Spleen (tissue), 11 donors: ENCODE data around the gene PDGFA. TPM values are rescaled to one million over a fixed set of nuclear protein-coding genes. Genes with fewer than 3 reads are reported as not detected.

Experiments
- DNase-seq: peaks from one replicate; pipeline ENCODE4 v3.0.0-alpha.2; 2020
- H3K27ac ChIP-seq, 8 donors: fragments of 200-600 bp; sonication (generic) in 7 of 8; 1 replicate in 4 of 8; 2 replicates in 4 of 8; pipeline versions ENCODE4 v1.5.0 to v1.8.0; 2016 to 2021; ENCODE audit warnings: inconsistent platforms in 4 of 8, mild to moderate bottlenecking in 4 of 8, moderate library complexity in 1 of 8
- H3K27me3 ChIP-seq, 7 donors: fragments of 200-600 bp; sonication (generic) in 6 of 7; replicated peaks in 1 of 7; 1 replicate in 4 of 7; 2 replicates in 3 of 7; pipeline versions ENCODE4 v1.5.0 to v1.8.0; 2016 to 2021; ENCODE audit warnings: inconsistent platforms in 3 of 7, mild to moderate bottlenecking in 1 of 7
- H3K36me3 ChIP-seq, 6 donors: fragments of 200-600 bp; sonication (generic) in 5 of 6; 1 replicate in 4 of 6; 2 replicates in 2 of 6; pipeline versions ENCODE4 v1.5.0 to v1.8.0; 2016 to 2021; ENCODE audit warnings: inconsistent platforms in 2 of 6
- H3K4me1 ChIP-seq, 6 donors: fragments of 200-600 bp; sonication (generic) in 5 of 6; 1 replicate in 3 of 6; 2 replicates in 3 of 6; pipeline versions ENCODE4 v1.5.0 to v1.8.0; 2016 to 2021; ENCODE audit warnings: inconsistent platforms in 3 of 6
- H3K4me3 ChIP-seq, 8 donors: fragments of 200-600 bp; sonication (generic) in 7 of 8; 1 replicate in 4 of 8; 2 replicates in 4 of 8; pipeline versions ENCODE4 v1.5.0 to v1.8.0; 2016 to 2021; ENCODE audit warnings: inconsistent platforms in 4 of 8, mild to moderate bottlenecking in 4 of 8, moderate library complexity in 2 of 8
- H3K9me3 ChIP-seq, 8 donors: fragments of 200-600 bp; sonication (generic) in 7 of 8; 1 replicate in 4 of 8; 2 replicates in 4 of 8; pipeline versions ENCODE4 v1.5.0 to v1.8.0; 2016 to 2021; ENCODE audit warnings: inconsistent platforms in 4 of 8
- POLR2A ChIP-seq, 3 donors: fragments of 450-650 bp; IDR thresholded peaks; one replicate each; pipeline ENCODE4 v1.5.1; 2017; ENCODE audit warnings: antibody characterized with exemption in 3 of 3, mild to moderate bottlenecking in 1 of 3
- POLR2AphosphoS5 ChIP-seq, 3 donors: sonication (generic); formaldehyde crosslinking; IDR thresholded peaks; one replicate each; pipeline ENCODE4 v1.5.1; 2017; ENCODE audit warnings: antibody characterized with exemption in 3 of 3
- WGBS, 5 donors: extraction: QIAGEN DNeasy Blood & Tissue Kit in 3 of 5; methylation state at CpG; one replicate each; pipeline versions ENCODE4 v1.1.5 to v1.1.7; 2013 to 2018; 5-methylcytosine and 5-hydroxymethylcytosine counted together
- intact Hi-C: fragments of 100-400 bp; cut with DNase I; formaldehyde crosslinking; loops from one replicate; pipeline ENCODE4 v1.15.0; 2023; ENCODE audit warnings: low total_unique reads
- polyA plus RNA-seq, 3 donors: library from polyadenylated mRNA; stranded (reverse); fragments of 200-250 nt; gene quantifications; one replicate each; pipeline ENCODE4 v1.2.1, GENCODE V29; 2013
- total RNA-seq, 7 donors: library from RNA; depleted of rRNA in 3 of 7; stranded (reverse); fragments of >200 nt in 3 of 7; fragmentation: NEBNext Ultra II Directional in 4 of 7; extraction: Animal tissue kit (Norgen Biotek cat#: 25700) in 4 of 7; gene quantifications; one replicate each; pipeline versions ENCODE4 v1.1.0 to v1.2.1, GENCODE V29; 2016 to 2021
- TF ChIP-seq, protein P1 (sequence below), 11 experiments: fragments of 200-600 bp in 7 of 11; fragments of 450-650 bp in 4 of 11; sonication (generic) in 4 of 11; IDR thresholded peaks in 8 of 11; conservative IDR thresholded peaks in 3 of 11; 1 replicate in 7 of 11; 2 replicates in 4 of 11; pipeline versions ENCODE4 v1.4.0 to v1.8.0; 2016 to 2021; ENCODE audit warnings: antibody characterized with exemption in 11 of 11, inconsistent platforms in 4 of 11, mild to moderate bottlenecking in 1 of 11
- donor health status: healthy with polysubstance abuse.
- donor health status: DM: no; HTN: no; CAD: no; lungs with moderate emphysema.
- donor health status: DM: no; HTN: no; CAD: no.
- donor health status: Bipolar disorder and iron deficiency.
- donor health status: healthy.
- donor health status: DM: no; HTN: no; CAD: no.
- donor health status: DM: yes; HTN: yes; CAD: no.

Gene PDGFA
- total and polyA plus RNA-seq, 10 donors, result 6.1 to 49.5 (median 19.9) TPM

- peak; percentile 41 for DNase-seq
These were observed 28.2 kb downstream of the PDGFA start for GRCh38 chr7:491292-491957.

DNA sequence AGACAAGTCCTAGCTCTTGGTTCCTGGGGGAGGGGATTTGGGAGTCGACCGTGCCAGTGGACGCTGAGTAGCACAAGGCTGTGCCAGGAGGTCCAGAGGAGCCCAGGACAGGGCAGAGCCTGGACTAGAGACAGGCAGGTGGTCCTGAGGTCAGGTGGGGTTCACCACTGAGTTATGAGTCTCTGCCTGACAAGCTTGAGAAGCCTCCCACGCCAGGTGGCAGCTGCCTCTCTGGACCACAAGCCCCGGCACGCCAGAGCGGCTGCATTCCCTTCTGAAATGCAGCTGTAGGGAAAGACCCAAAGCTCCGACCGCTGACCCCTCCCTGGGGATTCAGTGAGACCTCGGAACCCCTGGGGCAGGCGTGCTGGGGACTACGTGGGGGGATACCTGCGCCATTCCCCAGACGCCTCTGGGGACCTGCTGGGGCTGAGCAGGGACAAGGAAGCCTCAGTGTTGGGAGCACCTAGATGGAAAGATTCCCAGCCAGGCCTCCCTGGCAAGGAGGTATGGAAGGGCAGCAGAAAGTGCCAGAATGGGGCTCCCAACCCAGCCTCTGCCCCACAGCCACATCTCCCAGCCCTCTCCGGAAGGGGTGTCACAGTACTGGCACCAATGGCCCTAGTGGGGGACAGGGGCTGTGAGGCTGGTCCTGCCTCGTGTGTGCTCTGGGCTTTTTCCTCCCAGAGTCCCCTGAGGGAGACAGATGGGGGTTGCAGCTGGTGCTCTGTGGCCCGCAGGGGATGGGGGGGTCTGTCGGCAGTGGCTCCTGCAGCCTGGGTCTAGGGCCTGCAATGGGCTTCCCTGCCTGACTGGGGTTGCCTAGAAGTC, 29.0 kb downstream of the PDGFA start:
- Histone ChIP-seq H3K27ac (no peak overlapping the region), H3K4me3 (no peak overlapping the region), H3K27me3 (peaks cover 0 to 8% (median 0%) of the 10 kb centered on the region in 7 donors), H3K36me3 (peaks cover 0 to 2% (median 0%) of the 10 kb centered on the region in 6 donors), H3K9me3 (no peaks in the 10 kb centered on the region), H3K4me1 (peaks cover 0 to 1% (median 0%) of the 10 kb centered on the region in 6 donors)
- intact Hi-C loops, result no loop called here
- TF ChIP-seq POLR2AphosphoS5 (IDR thresholded peaks at IDR 0.05) (no peak), POLR2A (IDR thresholded peaks at IDR 0.05) (no peak)
- TF ChIP-seq, protein P1, sequence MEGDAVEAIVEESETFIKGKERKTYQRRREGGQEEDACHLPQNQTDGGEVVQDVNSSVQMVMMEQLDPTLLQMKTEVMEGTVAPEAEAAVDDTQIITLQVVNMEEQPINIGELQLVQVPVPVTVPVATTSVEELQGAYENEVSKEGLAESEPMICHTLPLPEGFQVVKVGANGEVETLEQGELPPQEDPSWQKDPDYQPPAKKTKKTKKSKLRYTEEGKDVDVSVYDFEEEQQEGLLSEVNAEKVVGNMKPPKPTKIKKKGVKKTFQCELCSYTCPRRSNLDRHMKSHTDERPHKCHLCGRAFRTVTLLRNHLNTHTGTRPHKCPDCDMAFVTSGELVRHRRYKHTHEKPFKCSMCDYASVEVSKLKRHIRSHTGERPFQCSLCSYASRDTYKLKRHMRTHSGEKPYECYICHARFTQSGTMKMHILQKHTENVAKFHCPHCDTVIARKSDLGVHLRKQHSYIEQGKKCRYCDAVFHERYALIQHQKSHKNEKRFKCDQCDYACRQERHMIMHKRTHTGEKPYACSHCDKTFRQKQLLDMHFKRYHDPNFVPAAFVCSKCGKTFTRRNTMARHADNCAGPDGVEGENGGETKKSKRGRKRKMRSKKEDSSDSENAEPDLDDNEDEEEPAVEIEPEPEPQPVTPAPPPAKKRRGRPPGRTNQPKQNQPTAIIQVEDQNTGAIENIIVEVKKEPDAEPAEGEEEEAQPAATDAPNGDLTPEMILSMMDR (IDR thresholded peaks at IDR 0.05 in 8 of 11, conservative IDR thresholded peaks at IDR 0.05 in 3 of 11), result no peak
- 67 to 85% (median 81%) methylated on average over 16 to 18 of the region's 18 CpGs for WGBS, 5 donors
- peak; percentile 56 for DNase-seq

More at GRCh38 chr7:491292-491957, 28.2 kb downstream of the PDGFA start:
- no peak overlapping the region for H3K4me3 ChIP-seq
- H3K27ac ChIP-seq, result no peak overlapping the region
- no peak for TF ChIP-seq POLR2AphosphoS5 (IDR thresholded peaks at IDR 0.05)
- no peak for TF ChIP-seq POLR2A (IDR thresholded peaks at IDR 0.05)
- TF ChIP-seq, protein P1 (IDR thresholded peaks at IDR 0.05 in 8 of 11, conservative IDR thresholded peaks at IDR 0.05 in 3 of 11), result no peak
- intact Hi-C loops, result no loop called here
- no peaks in the 10 kb centered on the region for H3K4me1 ChIP-seq
- no peaks in the 10 kb centered on the region for H3K9me3 ChIP-seq
- peaks cover 0 to 9% (median 0%) of the 10 kb centered on the region in 6 donors for H3K36me3 ChIP-seq
- peaks cover 0 to 6% (median 0%) of the 10 kb centered on the region in 7 donors for H3K27me3 ChIP-seq
- 85 to 89% (median 86%) methylated on average over 15 to 22 of the region's 22 CpGs for WGBS, 5 donors

DNA sequence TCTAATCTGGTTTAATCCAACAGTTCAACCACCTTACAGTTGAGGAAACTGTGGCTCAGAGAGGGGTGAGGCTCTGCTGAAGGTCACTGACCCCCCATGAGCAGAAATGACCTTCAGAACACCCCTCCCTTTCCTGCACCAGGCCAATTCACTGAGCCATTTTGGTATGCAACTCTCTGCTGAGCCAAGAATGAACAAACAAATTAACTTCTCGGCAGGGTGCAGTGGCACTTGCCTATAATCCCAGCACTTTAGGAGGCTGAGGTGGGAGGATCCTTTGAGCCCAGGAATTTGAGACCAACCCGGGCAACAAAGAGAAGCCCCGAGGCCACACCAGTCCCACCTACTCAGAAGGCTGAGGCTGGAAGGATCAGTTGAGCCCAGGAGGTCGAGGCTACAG, 29.8 kb downstream of the PDGFA start:
- no peaks in the 10 kb centered on the region for H3K36me3 ChIP-seq
- H3K27me3 ChIP-seq, result peaks cover 0 to 16% (median 0%) of the 10 kb centered on the region in 7 donors
- peaks cover 0 to 9% (median 1%) of the 10 kb centered on the region in 6 donors for H3K4me1 ChIP-seq
- no peak overlapping the region for H3K4me3 ChIP-seq
- TF ChIP-seq POLR2A (IDR thresholded peaks at IDR 0.05) (no peak), POLR2AphosphoS5 (IDR thresholded peaks at IDR 0.05) (no peak)
- TF ChIP-seq, protein P1 (IDR thresholded peaks at IDR 0.05 in 8 of 11, conservative IDR thresholded peaks at IDR 0.05 in 3 of 11), result no peak
- DNase-seq, result peak; percentile 24
- 60 to 82% (median 78%) methylated on average over 4 of the region's 4 CpGs for WGBS, 5 donors
- intact Hi-C loops, result no loop called here
- no peak overlapping the region for H3K27ac ChIP-seq
- no peaks in the 10 kb centered on the region for H3K9me3 ChIP-seq
